T47D (cell line): ENCODE data around the gene B4GALNT1.

Source experiments
- DNase-seq, 2 experiments: peaks; one replicate each; pipeline versions ENCODE4 v3.0.0 to v3.0.0-alpha.2; 2011 to 2012; ENCODE audit warnings: low read depth in 1 of 2, low spot score in 1 of 2
- JUND ChIP-seq: IDR thresholded peaks from 2 replicates; pipeline ENCODE4 v1.6.1; 2012; ENCODE audit warnings: low read depth
- in situ Hi-C: cut with HindIII; loops from 2 replicates; pipeline ENCODE4 v1.10.0; 2016; ENCODE audit warnings: low sequenced_read_pairs, low pct_unique_long_range_greater_than_20kb

B4GALNT1 gene

DNA sequence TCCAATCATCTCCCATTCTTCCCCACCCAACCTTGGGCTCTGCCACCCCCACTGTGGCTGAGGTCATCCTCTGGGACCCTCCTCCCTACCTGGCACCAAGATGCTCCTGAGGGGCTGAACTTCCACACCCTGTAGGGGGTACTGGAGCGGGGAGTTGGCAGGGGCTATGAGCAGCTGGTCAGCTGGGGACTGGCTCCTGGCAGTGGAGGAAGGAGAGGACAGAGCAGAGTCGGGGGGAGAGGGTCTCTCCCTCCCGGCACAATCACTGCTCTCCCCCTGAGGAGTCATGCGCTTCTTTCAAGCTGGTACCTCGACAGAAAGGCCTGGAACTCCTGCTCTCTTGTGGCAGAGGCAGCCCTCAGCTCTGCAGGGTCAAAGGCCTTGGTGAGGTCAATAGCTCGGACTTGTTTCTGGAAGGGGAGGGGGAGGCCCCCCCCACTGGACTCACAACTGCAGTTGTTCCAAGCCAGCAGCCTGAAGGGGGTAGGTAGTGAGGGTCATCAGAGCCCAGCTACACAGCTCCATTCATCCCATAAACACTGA, 2.0 kb downstream of the B4GALNT1 start:
- no peak for DNase-seq
- no peak for TF ChIP-seq JUND
- in situ Hi-C loops: no loop called here

DNA sequence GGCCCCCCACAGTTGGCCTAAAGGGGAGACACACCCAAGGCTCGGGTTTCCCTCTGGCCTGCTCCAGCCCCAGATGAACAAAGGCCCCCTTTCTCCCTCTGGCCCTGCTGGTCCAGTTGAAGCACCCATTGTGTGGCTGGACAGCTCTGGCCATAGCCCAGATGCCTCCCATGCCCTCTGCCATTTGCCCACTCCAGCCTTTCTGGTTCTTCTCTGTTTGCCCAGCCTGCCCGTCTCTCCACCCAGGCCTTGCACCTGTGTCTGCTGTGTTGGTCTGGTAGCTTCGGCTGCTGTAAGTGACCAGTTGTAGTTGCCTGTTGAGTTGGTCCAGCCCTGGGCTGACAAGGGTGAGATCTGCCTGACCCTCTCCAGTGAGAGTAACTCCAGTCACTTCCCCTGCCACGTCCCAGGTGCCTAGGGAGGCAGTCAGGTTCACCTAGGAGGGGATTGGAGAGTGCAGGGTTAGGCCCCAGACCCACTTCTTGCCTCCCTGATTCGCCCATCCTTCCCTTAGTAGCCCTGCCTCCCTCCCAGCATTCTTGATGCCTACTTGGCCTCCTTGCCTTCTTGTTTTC, 3.0 kb downstream of the B4GALNT1 start:
- no peak for TF ChIP-seq JUND
- DNase-seq: no peak
- in situ Hi-C loops: no loop called here

DNA sequence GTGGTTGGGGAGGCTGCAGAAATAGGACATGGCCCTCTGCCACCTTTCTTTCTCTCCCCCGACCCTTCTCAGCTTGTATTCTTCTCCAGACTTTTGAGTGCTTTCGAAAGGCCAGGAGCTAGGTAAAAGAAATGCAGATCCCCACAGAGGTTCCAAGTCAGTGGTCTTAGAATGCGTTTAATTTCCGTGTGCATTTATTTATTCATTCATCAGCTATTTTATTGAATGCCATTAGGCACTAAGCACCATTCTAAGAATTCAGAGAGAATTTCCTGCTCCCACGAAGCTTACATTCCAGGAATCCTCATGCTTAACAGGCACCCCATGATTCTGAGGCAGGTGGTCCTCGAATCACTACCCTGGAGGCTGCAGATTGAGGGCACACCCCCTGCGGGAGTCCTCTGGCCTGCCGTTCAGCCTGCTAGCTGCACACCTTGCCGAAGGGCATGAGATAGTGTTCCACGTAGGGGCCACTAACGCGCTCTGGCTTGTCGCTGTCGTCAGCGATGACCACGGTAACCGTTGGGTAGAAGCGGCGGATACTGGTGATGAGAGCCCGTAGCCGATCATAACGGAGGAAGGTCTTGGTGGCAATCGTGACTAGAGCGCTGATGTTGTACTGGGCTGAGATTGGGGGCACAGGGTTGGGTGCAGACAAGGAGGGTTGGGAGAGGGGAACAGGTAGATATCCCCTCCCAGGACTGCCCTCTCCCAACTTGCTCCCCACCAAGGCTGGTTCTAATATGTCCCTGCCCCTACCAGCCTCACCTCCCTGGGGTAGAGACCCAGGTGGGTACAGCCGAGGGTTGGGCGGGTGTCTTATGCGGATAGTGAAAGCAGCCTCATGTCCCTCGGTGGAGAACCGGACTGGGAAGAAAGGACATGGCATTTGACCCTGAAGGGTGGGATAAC, 4.5 kb downstream of the B4GALNT1 start:
- no peak for TF ChIP-seq JUND
- in situ Hi-C loops: no loop called here
- DNase-seq: no peak

DNA sequence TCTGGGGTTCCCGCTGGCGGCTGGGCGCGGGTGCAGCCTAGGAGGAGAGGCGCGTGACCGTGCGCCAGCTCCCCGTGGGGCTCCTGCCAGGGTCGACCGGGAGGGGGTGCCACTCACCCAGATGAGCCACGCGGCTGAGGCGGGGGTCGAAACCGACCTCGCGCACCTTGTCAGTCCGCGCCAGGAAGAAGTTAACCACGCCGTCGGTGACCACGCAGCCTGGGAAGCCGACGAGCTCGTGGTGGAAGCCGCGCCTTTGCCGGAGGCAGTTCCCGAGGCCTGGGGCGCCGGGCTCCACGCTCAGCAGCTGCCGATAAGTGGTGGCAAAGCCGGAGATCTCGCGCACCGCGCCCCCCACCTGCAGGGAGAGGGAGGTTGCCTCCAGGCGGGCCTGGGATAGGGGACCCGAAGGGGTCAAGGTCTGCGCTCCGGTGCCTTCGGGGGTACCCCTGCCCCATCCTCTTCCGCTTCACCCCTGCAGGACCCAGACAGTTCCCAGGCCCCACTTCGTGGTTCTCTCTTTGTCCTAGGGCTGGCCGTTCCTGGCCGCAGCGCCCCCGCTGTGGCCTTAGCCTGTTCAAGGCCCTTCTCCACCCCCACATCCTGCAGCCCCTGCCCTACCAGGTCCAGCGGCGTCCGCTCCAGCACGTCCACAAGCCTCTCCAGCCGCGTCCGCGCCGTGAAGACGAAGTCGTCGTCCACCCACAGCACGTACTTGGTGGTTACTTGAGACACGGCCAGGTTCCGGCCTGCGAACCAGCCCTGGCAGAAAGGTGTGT, 5.3 kb downstream of the B4GALNT1 start:
- DNase-seq: no peak
- in situ Hi-C loops: no loop called here
- no peak for TF ChIP-seq JUND

DNA sequence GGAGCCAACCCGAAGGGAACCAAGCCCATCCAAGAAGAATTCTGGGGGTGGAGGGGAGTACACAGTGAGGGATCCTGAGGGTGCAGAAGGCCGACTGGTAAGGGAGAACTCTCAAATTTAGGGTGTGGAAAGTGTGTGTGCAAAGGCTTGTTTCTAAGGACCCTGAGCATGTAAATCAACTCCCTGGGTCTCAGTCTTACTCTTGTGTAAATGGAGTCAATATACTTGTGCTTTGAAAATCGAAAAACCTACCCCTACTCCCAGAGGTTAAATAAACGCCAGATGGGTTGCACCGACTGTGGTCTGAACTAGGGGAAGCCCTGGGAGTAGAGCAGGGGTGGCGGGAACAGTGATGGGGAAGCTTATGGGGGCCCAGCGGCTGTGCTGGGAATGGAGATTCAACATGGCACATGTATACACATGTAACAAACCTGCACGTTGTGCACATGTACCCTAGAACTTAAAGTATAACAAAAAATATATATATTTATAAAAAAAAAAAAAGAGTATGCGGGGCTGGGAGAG, 6.0 kb downstream of the B4GALNT1 start:
- in situ Hi-C loops: no loop called here
- DNase-seq: no peak
- TF ChIP-seq JUND: no peak

DNA sequence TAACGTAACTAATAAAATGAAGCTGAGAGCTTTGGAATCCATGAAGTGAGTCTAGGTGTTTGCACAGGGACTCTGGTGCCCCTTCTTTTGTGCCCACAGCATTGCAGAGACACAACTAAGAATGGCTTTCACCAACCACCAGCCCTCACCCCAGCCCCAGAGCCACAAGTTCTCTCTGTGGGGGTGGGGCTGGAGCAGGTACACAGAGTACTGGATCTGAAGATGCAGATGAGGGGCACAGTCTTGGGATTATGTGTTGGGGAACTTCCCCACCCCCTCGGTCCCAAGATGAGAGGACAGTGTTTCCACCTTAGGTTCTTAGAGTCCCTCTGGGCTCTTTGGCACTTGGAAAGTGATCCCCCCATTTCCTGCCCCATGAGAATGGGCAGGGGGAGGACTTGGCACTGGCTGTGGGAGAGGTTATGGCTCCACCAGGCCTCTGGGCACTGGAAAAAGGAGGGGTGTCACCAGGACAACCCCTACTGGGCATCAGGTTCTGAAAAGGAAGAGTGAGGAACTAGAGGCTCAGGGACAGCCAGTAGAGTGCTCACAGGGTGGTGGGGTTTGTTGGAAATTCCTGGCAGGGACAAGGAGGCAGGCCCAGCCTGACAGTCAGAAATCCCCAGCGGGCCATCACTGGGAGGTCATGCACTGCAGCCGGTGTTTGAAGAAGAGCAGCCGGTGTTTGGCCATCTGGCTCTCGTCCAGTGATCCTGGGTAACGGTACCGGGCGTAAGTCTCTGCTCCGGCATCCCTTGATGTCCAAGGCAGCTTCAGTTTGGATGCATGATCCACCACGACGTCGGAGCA, 6.7 kb downstream of the B4GALNT1 start:
- no peak for TF ChIP-seq JUND
- in situ Hi-C loops: no loop called here
- no peak for DNase-seq

DNA sequence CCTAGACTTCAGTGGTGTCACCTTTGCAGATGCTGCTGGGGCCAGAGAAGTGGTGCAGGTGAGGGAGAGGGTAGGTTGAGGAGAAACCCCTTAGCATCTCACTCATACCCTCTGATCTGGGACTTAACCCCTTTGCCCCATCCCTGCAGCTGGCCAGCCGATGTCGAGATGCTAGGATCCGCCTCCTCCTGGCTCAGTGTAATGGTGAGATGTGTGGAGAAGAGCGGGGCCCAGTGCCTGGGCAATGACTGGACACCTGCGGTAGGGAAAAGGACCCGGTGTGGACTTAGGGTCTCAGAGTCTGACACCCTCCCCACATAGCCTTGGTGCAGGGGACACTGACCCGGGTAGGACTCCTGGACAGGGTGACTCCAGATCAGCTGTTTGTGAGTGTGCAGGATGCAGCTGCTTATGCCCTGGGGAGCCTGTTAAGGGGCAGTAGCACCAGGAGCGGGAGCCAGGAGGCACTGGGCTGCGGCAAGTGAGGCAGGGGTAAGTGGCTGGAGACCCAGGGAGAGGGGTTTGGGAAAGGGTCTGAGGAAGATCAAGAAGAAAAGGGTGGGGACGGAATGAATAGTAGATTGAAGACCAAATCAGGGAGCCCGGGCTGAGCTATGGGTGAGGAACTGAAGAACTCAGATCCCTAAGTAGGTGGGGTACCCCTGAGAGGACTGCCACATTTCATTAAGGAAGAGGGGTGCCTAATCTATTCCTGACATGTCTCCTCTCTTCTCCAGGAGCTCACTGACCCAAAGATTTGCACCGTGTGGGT, 7.6 kb downstream of the B4GALNT1 start:
- DNase-seq: no peak
- in situ Hi-C loops: no loop called here
- no peak for TF ChIP-seq JUND

DNA sequence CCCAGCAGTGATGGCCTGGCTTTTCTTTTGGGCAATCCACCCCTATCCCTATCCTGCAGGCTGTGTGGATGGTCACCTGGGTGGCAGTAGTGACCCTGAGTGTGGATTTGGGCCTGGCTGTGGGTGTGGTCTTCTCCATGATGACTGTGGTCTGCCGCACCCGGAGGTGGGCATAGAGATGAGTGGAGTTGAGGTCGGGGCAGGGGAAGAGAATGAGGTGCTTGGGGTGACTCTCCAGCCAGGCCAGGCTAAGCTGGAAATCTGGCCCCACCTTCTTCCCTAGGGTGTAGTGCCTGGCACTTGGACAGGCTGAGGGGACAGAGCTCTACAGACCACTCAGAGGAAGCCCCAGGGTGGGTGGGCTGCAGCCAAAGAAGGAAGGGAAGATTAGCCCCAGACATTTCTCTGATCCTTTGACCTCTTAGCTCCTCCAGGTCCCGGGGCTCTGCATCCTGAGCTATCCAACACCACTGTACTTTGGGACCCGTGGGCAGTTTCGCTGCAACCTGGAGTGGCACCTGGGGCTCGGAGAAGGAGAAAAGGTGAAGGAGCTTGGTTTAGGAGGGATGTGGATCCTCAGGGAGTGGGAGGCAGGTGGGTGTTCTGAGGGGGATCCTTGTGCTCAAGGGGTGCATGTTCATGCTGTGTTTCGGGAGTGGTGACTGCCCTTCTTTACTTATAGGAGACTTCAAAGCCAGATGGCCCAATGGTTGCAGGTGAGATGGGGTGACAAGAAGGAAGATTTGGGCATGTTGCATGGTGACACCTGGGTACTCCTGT, 8.4 kb downstream of the B4GALNT1 start:
- DNase-seq: no peak
- in situ Hi-C loops: no loop called here

DNA sequence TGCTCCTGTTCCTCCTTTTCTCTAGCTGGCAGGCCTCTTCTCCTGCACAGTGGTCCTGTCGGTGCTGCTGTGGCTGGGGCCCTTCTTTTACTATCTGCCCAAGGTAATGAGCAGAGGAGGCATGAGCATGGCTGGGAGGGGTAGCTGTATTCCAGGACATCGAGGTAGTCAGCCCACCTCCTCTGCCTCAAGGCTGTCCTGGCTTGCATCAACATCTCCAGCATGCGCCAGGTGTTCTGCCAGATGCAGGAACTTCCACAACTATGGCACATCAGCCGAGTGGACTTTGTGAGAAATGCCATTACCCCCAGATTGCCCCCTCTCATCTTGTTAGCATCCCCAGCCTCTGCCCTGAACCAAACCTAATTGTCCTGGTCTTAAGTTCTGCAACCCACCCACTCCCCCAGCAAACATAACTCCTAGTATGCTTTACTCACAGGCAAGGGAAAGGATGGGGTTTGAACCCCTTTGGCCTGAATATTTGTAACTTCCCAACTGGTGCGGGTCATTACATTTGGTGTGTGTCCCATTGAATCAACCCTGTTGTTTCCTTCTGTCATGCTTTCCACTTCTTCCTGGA, 9.1 kb downstream of the B4GALNT1 start:
- no peak for TF ChIP-seq JUND
- DNase-seq: no peak
- in situ Hi-C loops: no loop called here

More for the DNA sequence above, 8.4 kb downstream of the B4GALNT1 start:
- TF ChIP-seq JUND: no peak

DNA sequence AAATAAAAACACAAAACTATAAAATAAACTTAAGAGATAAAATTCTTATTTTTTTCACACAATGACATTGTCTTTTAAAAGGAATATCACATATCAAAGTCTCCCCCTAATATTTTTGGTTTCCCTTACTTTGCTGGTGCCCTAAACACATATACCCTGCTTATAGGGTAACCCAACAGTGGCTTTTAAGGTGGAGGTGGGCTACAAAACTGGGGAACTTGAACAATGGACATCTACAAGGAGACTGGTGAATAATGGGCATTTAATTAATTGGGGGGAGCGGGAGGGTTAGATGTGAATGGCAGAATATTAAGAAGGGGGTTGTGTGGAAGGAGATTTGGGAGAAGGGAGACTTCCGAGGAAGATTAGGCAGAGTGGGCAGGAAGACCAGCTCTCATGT, 9.6 kb downstream of the B4GALNT1 start:
- in situ Hi-C loops: no loop called here
- no peak for TF ChIP-seq JUND
- DNase-seq: no peak
